Mucosa of descending colon (tissue), 3 donors: ENCODE measurements around the gene TIAL1. TPM values are rescaled to one million over a fixed set of nuclear protein-coding genes. Genes with fewer than 3 reads are reported as not detected.
A peak's percentile ranks its signal among the peaks of the same experiment; 100 is the strongest.

Experiments used
- ATAC-seq: fragments of 200-7000 bp; cut with Tn5 transposase; one replicate; pipeline ENCODE4 v1.9.1; 2020; ENCODE audit warnings: mild to moderate bottlenecking, moderate library complexity
- DNase-seq, 3 donors: peaks; one replicate each; pipeline ENCODE4 v3.0.0-alpha.2; 2020
- H3K36me3 ChIP-seq: fragments of 200-600 bp; one replicate; pipeline ENCODE4 v1.8.0; 2021; ENCODE audit warnings: low read depth, mild to moderate bottlenecking
- H3K4me1 ChIP-seq: fragments of 200-600 bp; one replicate; pipeline ENCODE4 v1.8.0; 2021; ENCODE audit warnings: low read depth, mild to moderate bottlenecking
- H3K4me3 ChIP-seq: fragments of 200-600 bp; one replicate; pipeline ENCODE4 v1.8.0; 2021; ENCODE audit warnings: mild to moderate bottlenecking
- H3K9me3 ChIP-seq: fragments of 200-600 bp; one replicate; pipeline ENCODE4 v1.8.0; 2021; ENCODE audit warnings: mild to moderate bottlenecking
- intact Hi-C, 2 donors: fragments of 100-400 bp; cut with DNase I in 1 of 2; cut with micrococcal nuclease in 1 of 2; formaldehyde crosslinking; loops; one replicate each; pipeline versions ENCODE4 v1.11.0 to v1.11.1; 2022; cut with DNase I, micrococcal nuclease
- total RNA-seq, 3 donors: library from RNA; stranded (reverse); fragmentation: NEBNext Ultra II Directional in 2 of 3; extraction: Animal tissue kit (Norgen Biotek cat#: 25700) in 2 of 3; gene quantifications; one replicate each; pipeline versions ENCODE4 v1.2.1 to v1.2.4, GENCODE V29; 2021 to 2023
- TF ChIP-seq, protein P1 (sequence below): fragments of 200-600 bp; IDR thresholded peaks from one replicate; pipeline ENCODE4 v1.8.0; 2022; ENCODE audit warnings: antibody characterized with exemption, mild to moderate bottlenecking
- donor health status: DM: no; HTN: no; CAD: no; lungs with moderate emphysema.
- donor health status: DM: no; HTN: no; CAD: no.
- donor health status: DM: no; HTN: yes; CAD: no.

TIAL1 gene
- total RNA-seq, 3 donors from 2014 or later: 85.6 to 122 (median 101) TPM

DNA sequence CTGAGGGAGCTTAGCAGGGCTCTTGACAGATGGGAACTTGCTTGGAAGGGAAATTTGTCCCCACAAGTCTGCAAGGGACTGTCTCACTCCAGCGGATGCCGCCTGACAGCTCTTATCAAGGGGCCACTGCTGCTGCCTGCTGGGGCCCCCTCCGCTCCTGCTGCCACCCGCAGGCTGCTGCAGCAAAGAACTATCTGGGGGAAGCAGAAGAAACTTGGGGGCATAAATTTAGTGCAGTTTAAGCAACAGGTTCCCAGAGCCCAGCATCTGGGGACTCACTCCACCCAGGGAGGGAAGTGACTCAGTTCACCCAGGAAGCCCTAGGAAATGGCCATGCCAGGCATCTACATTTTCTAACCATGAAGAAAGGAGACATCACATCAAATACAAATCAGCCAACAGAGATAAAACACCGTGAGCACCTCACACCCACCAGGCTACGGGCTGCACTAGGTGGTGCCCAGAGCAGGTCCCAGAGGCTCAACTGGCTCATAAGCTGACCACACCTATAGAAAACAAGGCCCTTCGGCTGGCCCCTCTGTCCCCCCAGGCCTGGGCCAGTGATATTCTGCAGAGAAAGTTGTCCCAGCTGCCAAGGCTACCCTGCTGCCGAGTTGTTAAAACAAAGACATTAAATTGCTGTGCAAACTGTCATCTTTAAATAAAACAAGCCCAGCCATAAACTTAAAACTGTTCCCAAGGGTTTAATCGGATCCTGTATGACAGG, 58.0 kb downstream of the TIAL1 start:
- TF ChIP-seq, protein P1, sequence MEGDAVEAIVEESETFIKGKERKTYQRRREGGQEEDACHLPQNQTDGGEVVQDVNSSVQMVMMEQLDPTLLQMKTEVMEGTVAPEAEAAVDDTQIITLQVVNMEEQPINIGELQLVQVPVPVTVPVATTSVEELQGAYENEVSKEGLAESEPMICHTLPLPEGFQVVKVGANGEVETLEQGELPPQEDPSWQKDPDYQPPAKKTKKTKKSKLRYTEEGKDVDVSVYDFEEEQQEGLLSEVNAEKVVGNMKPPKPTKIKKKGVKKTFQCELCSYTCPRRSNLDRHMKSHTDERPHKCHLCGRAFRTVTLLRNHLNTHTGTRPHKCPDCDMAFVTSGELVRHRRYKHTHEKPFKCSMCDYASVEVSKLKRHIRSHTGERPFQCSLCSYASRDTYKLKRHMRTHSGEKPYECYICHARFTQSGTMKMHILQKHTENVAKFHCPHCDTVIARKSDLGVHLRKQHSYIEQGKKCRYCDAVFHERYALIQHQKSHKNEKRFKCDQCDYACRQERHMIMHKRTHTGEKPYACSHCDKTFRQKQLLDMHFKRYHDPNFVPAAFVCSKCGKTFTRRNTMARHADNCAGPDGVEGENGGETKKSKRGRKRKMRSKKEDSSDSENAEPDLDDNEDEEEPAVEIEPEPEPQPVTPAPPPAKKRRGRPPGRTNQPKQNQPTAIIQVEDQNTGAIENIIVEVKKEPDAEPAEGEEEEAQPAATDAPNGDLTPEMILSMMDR: no peak
- H3K36me3 ChIP-seq: no peaks in the 10 kb centered on the region
- intact Hi-C loops: no loop called here
- DNase-seq: peak in 2 of 3 donors; percentile 23 to 57
- H3K9me3 ChIP-seq: no peaks in the 10 kb centered on the region
- H3K4me3 ChIP-seq: no peak overlapping the region
- H3K4me1 ChIP-seq: peaks cover 25% of the 10 kb centered on the region
- peak; percentile 22 for ATAC-seq

DNA sequence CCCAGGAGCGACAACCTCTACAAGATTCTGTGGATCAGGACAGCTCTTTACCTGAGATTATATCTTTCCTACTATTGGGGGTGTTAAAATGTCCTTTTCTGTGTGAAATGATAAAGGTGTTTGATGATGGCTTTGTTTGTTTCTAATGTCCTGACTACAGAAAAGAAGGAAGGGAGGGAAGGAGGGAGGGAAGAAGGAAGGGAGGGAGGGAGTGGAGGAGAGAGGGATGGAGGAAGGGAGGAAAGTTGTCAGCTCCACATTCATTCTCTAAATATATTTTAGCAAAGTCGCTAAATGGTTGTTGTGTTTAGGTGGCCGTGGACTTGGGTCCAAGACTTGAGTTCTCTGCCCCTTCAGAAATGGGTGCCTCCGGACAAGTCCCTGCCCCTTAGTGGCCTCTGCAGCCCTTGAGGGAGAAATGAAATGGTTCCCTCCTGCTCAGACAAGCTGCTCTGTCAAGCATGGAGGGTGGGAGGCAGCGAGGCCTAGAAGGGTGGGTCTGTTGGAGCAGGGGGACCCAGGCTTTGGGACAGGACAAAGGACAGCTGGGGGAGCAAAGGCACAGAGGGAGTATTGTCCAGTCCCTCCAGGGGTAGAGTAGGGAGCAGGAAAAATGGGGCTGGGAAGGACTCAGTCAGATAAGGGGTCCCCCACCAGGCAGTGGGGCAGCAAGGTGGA, 58.7 kb downstream of the TIAL1 start:
- intact Hi-C loops: no loop called here
- no peak for DNase-seq
- no peak overlapping the region for H3K4me3 ChIP-seq

DNA sequence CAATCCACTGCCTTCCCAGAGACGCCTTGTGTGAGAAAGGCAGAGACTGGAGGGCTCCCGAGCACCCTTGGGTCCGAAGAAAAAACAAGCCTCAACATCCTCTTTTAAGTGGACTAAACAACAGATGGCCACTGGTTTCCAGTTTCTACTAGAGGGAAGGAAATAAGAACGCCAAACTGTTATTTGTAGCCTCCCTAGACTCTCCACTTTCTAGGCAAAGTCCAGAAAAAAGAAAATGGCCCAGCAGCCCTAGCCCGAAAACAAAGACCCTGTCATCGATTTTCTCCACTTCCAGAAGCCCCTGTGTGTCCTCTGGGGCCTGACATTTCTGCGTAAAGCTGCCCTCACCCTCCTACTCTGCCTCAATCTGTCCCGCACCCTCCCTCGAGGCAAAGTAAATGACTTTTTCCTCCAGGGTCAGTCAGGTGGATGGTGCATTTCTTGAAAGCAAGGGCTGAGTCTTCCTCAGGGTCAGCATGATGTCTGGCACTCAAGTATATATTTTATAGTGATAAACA, 60.2 kb downstream of the TIAL1 start:
- Histone ChIP-seq H3K9me3 (no peaks in the 10 kb centered on the region), H3K36me3 (no peaks in the 10 kb centered on the region), H3K4me1 (peaks cover 25% of the 10 kb centered on the region), H3K4me3 (no peak overlapping the region)
- DNase-seq: no peak
- TF ChIP-seq, protein P1: no peak
- ATAC-seq: no peak
- intact Hi-C loops: no loop called here

More for the DNA sequence above, 58.7 kb downstream of the TIAL1 start:
- no peak for ATAC-seq
- no peaks in the 10 kb centered on the region for H3K9me3 ChIP-seq
- TF ChIP-seq, protein P1: no peak
- peaks cover 25% of the 10 kb centered on the region for H3K4me1 ChIP-seq
- H3K36me3 ChIP-seq: no peaks in the 10 kb centered on the region

DNA sequence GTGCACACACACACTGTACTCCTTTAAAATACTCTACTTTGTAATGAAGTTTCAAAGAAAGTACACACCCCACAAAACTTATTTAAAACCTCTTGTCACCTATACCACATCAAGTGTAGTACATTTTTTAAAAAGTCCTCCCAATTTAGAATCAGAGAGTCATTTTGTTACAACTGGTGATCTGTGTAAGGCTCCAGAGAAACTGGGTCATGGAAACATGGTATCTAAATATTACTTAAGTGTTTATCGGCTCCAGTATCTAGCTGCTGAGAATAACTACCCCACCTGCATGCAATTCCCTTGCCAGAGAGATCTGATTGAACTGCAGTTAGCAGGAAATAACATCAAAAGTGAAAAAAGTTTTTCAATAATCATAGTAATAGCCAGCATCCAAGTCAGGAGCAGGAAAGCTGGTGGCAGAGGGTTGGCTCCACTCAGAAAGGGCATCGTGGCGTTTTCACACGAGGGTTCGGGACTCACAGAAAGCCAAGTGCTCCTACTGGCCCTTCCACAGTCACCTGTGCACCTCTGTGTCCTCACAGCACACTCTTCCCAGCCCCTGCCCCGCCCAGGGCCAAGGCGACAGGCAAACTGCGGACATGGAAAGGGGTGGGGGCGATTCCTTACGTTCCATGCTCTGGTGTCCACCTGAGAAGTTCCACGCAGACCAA, 60.8 kb downstream of the TIAL1 start:
- H3K36me3 ChIP-seq: no peaks in the 10 kb centered on the region
- DNase-seq: no peak
- H3K4me3 ChIP-seq: no peak overlapping the region
- intact Hi-C loops: no loop called here
- peak; percentile 7 for ATAC-seq
- H3K9me3 ChIP-seq: no peaks in the 10 kb centered on the region
- TF ChIP-seq, protein P1: no peak
- peaks cover 25% of the 10 kb centered on the region for H3K4me1 ChIP-seq

DNA sequence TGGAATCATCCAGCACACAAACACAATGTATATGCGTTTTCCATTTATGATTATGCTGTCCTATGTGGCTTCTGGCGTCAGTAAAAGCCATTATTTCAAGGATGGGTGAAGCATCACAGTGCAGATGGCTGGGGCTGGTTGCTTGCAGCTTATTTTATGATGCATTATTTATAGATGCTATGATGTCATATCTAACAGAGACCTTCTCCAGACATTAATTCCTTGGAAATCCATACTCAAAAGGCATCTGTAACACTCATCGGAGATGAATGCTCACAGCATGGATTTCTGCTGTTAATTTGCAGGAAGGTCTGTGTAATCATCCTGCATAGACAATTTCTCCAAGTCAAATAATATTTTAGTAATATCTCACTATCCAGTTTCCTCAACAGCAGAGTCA, 61.5 kb downstream of the TIAL1 start:
- Histone ChIP-seq H3K9me3 (no peaks in the 10 kb centered on the region), H3K4me3 (no peak overlapping the region), H3K36me3 (no peaks in the 10 kb centered on the region), H3K4me1 (peaks cover 20% of the 10 kb centered on the region)
- intact Hi-C loops: no loop called here
- ATAC-seq: no peak
- TF ChIP-seq, protein P1: no peak
- DNase-seq: no peak
